Effector memory CD8-positive, alpha-beta T cell (primary cell): Measurements from ENCODE around the gene TAF11L3.
"Not testable (repeated sequence)": the region's sequence is repeated elsewhere in the genome, so short reads cannot be mapped to it uniquely, and the experiment has no call there.

ENCODE experiments used
- ATAC-seq: fragments of 150-1000 bp; cut with Tn5 transposase; replicated peaks from 2 replicates; pipeline ENCODE4 v1.10.0; 2021; ENCODE audit warnings: mild to moderate bottlenecking, moderate library complexity
- DNase-seq, 3 experiments: peaks; one replicate each; pipeline ENCODE4 v3.0.0; 2021
- H3K27ac Mint-ChIP-seq, 2 donors: one replicate each; pipeline ENCODE4 v1.8.0; 2022; ENCODE audit warnings: mild to moderate bottlenecking in 2 of 2, mixed read lengths in 2 of 2, moderate library complexity in 2 of 2
- H3K27me3 Mint-ChIP-seq, 2 donors: one replicate each; pipeline ENCODE4 v1.8.0; 2022; ENCODE audit warnings: mixed read lengths in 2 of 2
- H3K36me3 Mint-ChIP-seq: one replicate; pipeline ENCODE4 v1.8.0; 2022; ENCODE audit warnings: mild to moderate bottlenecking, moderate library complexity, mixed read lengths; ENCODE audit not compliant: insufficient read depth
- H3K4me1 Mint-ChIP-seq, 2 donors: one replicate each; pipeline ENCODE4 v1.8.0; 2022; ENCODE audit warnings: low read depth in 2 of 2, mixed read lengths in 2 of 2
- H3K4me3 Mint-ChIP-seq, 2 donors: one replicate each; pipeline ENCODE4 v1.8.0; 2022; ENCODE audit warnings: mild to moderate bottlenecking in 2 of 2, mixed read lengths in 2 of 2, moderate library complexity in 2 of 2
- H3K9me3 Mint-ChIP-seq, 2 donors: one replicate each; pipeline ENCODE4 v1.8.0; 2022; ENCODE audit warnings: mixed read lengths in 2 of 2
- total RNA-seq, 9 experiments: gene quantifications; one replicate each; lab custom pipeline; 2026; lab: John Stamatoyannopoulos, UW

Gene TAF11L3
- total RNA-seq: 0 reads per million in 9 experiments

- H3K27ac Mint-ChIP-seq: not testable (repeated sequence)
Measured at GRCh38 chr5:17518067-17518466, at the start of gene TAF11L3. TAF11L3 (plus strand) TSS chr5:17518367.

GRCh38 chr5:17470064-17470463 lies 48.1 kb upstream of the TAF11L3 start:
- H3K4me3 Mint-ChIP-seq: no peak overlapping the region
- no peak for ATAC-seq

More at GRCh38 chr5:17518067-17518466, at the start of gene TAF11L3:
- not testable (repeated sequence) for DNase-seq, H3K4me3 Mint-ChIP-seq, H3K36me3 Mint-ChIP-seq, ATAC-seq, H3K4me1 Mint-ChIP-seq, H3K9me3 Mint-ChIP-seq, H3K27me3 Mint-ChIP-seq

GRCh38 chr5:17475064-17475463 lies 43.1 kb upstream of the TAF11L3 start:
- peaks cover 9 to 13% of the 10 kb centered on the region in 2 donors for H3K9me3 Mint-ChIP-seq
- not testable (repeated sequence) for H3K27ac Mint-ChIP-seq, H3K27me3 Mint-ChIP-seq, H3K4me3 Mint-ChIP-seq, DNase-seq, H3K4me1 Mint-ChIP-seq, H3K36me3 Mint-ChIP-seq, ATAC-seq

More at GRCh38 chr5:17470064-17470463, 48.1 kb upstream of the TAF11L3 start:
- H3K4me1 Mint-ChIP-seq: no peaks in the 10 kb centered on the region
- no peak for DNase-seq
- H3K27ac Mint-ChIP-seq: no peak overlapping the region
- no peaks in the 10 kb centered on the region for H3K36me3 Mint-ChIP-seq
- peaks cover 10 to 12% of the 10 kb centered on the region in 2 donors for H3K9me3 Mint-ChIP-seq
- H3K27me3 Mint-ChIP-seq: no peaks in the 10 kb centered on the region

- no peaks in the 10 kb centered on the region for H3K4me1 Mint-ChIP-seq
- H3K27ac Mint-ChIP-seq: no peak overlapping the region
- no peak for ATAC-seq
- H3K36me3 Mint-ChIP-seq: no peaks in the 10 kb centered on the region
- H3K9me3 Mint-ChIP-seq: peaks cover 8 to 10% of the 10 kb centered on the region in 2 donors
- no peaks in the 10 kb centered on the region for H3K27me3 Mint-ChIP-seq
- H3K4me3 Mint-ChIP-seq: no peak overlapping the region
- no peak for DNase-seq
Measured at GRCh38 chr5:17477043-17477442, 41.1 kb upstream of the TAF11L3 start.

GRCh38 chr5:17477573-17478265 lies 40.4 kb upstream of the TAF11L3 start:
- ATAC-seq: no peak
- Mint-ChIP-seq H3K4me3 (no peak overlapping the region), H3K4me1 (no peaks in the 10 kb centered on the region), H3K36me3 (no peaks in the 10 kb centered on the region), H3K27me3 (no peaks in the 10 kb centered on the region), H3K9me3 (peaks cover 8% of the 10 kb centered on the region in 2 donors), H3K27ac (no peak overlapping the region)
- DNase-seq: no peak

GRCh38 chr5:17481378-17481777 lies 36.8 kb upstream of the TAF11L3 start:
- H3K36me3 Mint-ChIP-seq: no peaks in the 10 kb centered on the region
- H3K9me3 Mint-ChIP-seq: peaks cover 8 to 13% of the 10 kb centered on the region in 2 donors
- ATAC-seq (no peak), DNase-seq (no peak)
- no peaks in the 10 kb centered on the region for H3K4me1 Mint-ChIP-seq
- no peak overlapping the region for H3K27ac Mint-ChIP-seq
- no peak overlapping the region for H3K4me3 Mint-ChIP-seq
- H3K27me3 Mint-ChIP-seq: no peaks in the 10 kb centered on the region

GRCh38 chr5:17482790-17483189 lies 35.4 kb upstream of the TAF11L3 start:
- DNase-seq (no peak), ATAC-seq (no peak)
- no peaks in the 10 kb centered on the region for H3K36me3 Mint-ChIP-seq
- peaks cover 3 to 18% of the 10 kb centered on the region in 2 donors for H3K9me3 Mint-ChIP-seq
- no peaks in the 10 kb centered on the region for H3K4me1 Mint-ChIP-seq
- H3K27ac Mint-ChIP-seq: no peak overlapping the region
- H3K4me3 Mint-ChIP-seq: no peak overlapping the region
- H3K27me3 Mint-ChIP-seq: no peaks in the 10 kb centered on the region

GRCh38 chr5:17486464-17487173 lies 31.5 kb upstream of the TAF11L3 start:
- H3K9me3 Mint-ChIP-seq: peaks cover 4 to 19% of the 10 kb centered on the region in 2 donors
- H3K4me3 Mint-ChIP-seq, H3K36me3 Mint-ChIP-seq, H3K27me3 Mint-ChIP-seq, H3K4me1 Mint-ChIP-seq, ATAC-seq, H3K27ac Mint-ChIP-seq, DNase-seq: not testable (repeated sequence)

GRCh38 chr5:17487174-17487512 lies 31.0 kb upstream of the TAF11L3 start:
- H3K36me3 Mint-ChIP-seq: no peaks in the 10 kb centered on the region
- H3K27me3 Mint-ChIP-seq: no peaks in the 10 kb centered on the region
- no peak overlapping the region for H3K4me3 Mint-ChIP-seq
- DNase-seq (no peak), ATAC-seq (no peak)
- no peaks in the 10 kb centered on the region for H3K4me1 Mint-ChIP-seq
- H3K9me3 Mint-ChIP-seq: peaks cover 4 to 19% of the 10 kb centered on the region in 2 donors
- H3K27ac Mint-ChIP-seq: no peak overlapping the region

GRCh38 chr5:17491257-17491656 lies 26.9 kb upstream of the TAF11L3 start:
- not testable (repeated sequence) for H3K36me3 Mint-ChIP-seq, H3K4me1 Mint-ChIP-seq, DNase-seq, H3K27me3 Mint-ChIP-seq, H3K27ac Mint-ChIP-seq, ATAC-seq, H3K4me3 Mint-ChIP-seq
- H3K9me3 Mint-ChIP-seq: peaks cover 10 to 26% of the 10 kb centered on the region in 2 donors

GRCh38 chr5:17492770-17493169 lies 25.4 kb upstream of the TAF11L3 start:
- Mint-ChIP-seq H3K36me3 (no peaks in the 10 kb centered on the region), H3K27ac (no peak overlapping the region), H3K4me1 (no peaks in the 10 kb centered on the region), H3K27me3 (no peaks in the 10 kb centered on the region), H3K9me3 (peaks cover 10 to 21% of the 10 kb centered on the region in 2 donors), H3K4me3 (no peak overlapping the region)
- DNase-seq (no peak), ATAC-seq (no peak)

- DNase-seq: no peak
- Mint-ChIP-seq H3K4me1 (no peaks in the 10 kb centered on the region), H3K9me3 (peaks cover 10 to 20% of the 10 kb centered on the region in 2 donors), H3K4me3 (no peak overlapping the region), H3K27ac (no peak overlapping the region), H3K36me3 (no peaks in the 10 kb centered on the region), H3K27me3 (no peaks in the 10 kb centered on the region)
- no peak for ATAC-seq
Measured at GRCh38 chr5:17497446-17497845, 20.7 kb upstream of the TAF11L3 start.

- H3K27me3 Mint-ChIP-seq, H3K4me3 Mint-ChIP-seq, DNase-seq, H3K36me3 Mint-ChIP-seq, H3K4me1 Mint-ChIP-seq, ATAC-seq, H3K27ac Mint-ChIP-seq: not testable (repeated sequence)
- H3K9me3 Mint-ChIP-seq: peaks cover 6 to 16% of the 10 kb centered on the region in 2 donors
Measured at GRCh38 chr5:17497931-17498330, 20.2 kb upstream of the TAF11L3 start, which contains the start of gene TAF11L2. TAF11L2 (plus strand) TSS chr5:17498231.

- Mint-ChIP-seq H3K9me3 (peaks cover 4 to 31% of the 10 kb centered on the region in 2 donors), H3K36me3 (no peaks in the 10 kb centered on the region), H3K4me1 (no peaks in the 10 kb centered on the region), H3K27me3 (no peaks in the 10 kb centered on the region), H3K27ac (no peak overlapping the region), H3K4me3 (no peak overlapping the region)
- no peak for ATAC-seq
- no peak for DNase-seq
Measured at GRCh38 chr5:17511775-17512325, 6.3 kb upstream of the TAF11L3 start.
